ENCODE results near the gene CSH1. TPM values are rescaled to one million over a fixed set of nuclear protein-coding genes. Genes with fewer than 3 reads are reported as not detected.

CSH1 gene
- polyA plus RNA-seq, 2 of the 4 experiments (the other 2 are of a cell fraction) = not detected

DNA sequence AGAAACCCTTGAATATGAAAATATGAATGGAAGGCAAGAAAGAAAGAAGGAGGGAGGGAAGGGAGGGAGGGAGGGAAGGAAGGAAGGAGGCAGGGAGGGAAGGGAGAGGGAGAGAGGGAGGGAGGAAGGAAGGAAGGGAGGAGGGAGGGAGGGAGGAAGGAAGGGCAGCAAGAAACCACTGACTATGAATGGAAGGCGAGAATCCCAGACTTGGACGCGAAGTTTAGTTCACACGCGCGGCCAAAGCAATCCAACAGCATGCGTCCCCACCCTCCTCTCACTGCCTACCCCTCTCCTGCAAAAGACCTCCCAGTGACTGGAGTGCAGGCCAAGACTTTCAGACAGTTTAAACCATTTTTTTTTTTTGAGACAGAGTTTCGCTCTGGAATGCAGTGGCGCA is 46.0 kb downstream of the CSH1 start:
- peaks cover 8% of the 10 kb centered on the region for H3K9me3 ChIP-seq
- ChIA-PET POLR2A (no interaction called here), CTCF (interaction anchor here (9.5 to 9.6 kb wide), 2 partner anchors 9 to 16 kb away, joined by 90 to 91 read pairs; no protein-coding TSS in a partner anchor)
- TF ChIP-seq RCOR1 (IDR thresholded peaks at IDR 0.05; ENCODE audit: low read depth, low read length) = no peak
- TF ChIP-seq PHF8 (IDR thresholded peaks at IDR 0.05; ENCODE audit: borderline replicate concordance, low read depth) = no peak
- no peak for TF ChIP-seq ESRRA (IDR thresholded peaks at IDR 0.05; ENCODE audit: borderline replicate concordance, low read length)
- no peak for TF ChIP-seq TFCP2L1 (CRISPR knock-in tag; IDR thresholded peaks at IDR 0.05)
- TF ChIP-seq HEYL (CRISPR knock-in tag; IDR thresholded peaks at IDR 0.05) = no peak
- no peak for TF ChIP-seq HDAC2 (IDR thresholded peaks at IDR 0.05)
- no peak for TF ChIP-seq TP53 (CRISPR knock-in tag; IDR thresholded peaks at IDR 0.05)
- no peak for TF ChIP-seq HOXB5 (CRISPR knock-in tag; IDR thresholded peaks at IDR 0.05)
- no peak for TF ChIP-seq ZC3H11A (IDR thresholded peaks at IDR 0.05)
- TF ChIP-seq POLR2A (IDR thresholded peaks at IDR 0.05; ENCODE audit: low read length) = no peak
- no peak for TF ChIP-seq BCL3 (IDR thresholded peaks at IDR 0.05)
- TF ChIP-seq JUNB (IDR thresholded peaks at IDR 0.05) = no peak
- TF ChIP-seq, protein P1, sequence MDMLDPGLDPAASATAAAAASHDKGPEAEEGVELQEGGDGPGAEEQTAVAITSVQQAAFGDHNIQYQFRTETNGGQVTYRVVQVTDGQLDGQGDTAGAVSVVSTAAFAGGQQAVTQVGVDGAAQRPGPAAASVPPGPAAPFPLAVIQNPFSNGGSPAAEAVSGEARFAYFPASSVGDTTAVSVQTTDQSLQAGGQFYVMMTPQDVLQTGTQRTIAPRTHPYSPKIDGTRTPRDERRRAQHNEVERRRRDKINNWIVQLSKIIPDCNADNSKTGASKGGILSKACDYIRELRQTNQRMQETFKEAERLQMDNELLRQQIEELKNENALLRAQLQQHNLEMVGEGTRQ (IDR thresholded peaks at IDR 0.05) = no peak
- TF ChIP-seq RARB (CRISPR knock-in tag; IDR thresholded peaks at IDR 0.05) = no peak
- TF ChIP-seq MYC (IDR thresholded peaks at IDR 0.05; ENCODE audit: borderline replicate concordance, low read length) = no peak
- TF ChIP-seq EHMT2 (IDR thresholded peaks at IDR 0.05; ENCODE audit: low read depth) = no peak
- TF ChIP-seq, protein P2, sequence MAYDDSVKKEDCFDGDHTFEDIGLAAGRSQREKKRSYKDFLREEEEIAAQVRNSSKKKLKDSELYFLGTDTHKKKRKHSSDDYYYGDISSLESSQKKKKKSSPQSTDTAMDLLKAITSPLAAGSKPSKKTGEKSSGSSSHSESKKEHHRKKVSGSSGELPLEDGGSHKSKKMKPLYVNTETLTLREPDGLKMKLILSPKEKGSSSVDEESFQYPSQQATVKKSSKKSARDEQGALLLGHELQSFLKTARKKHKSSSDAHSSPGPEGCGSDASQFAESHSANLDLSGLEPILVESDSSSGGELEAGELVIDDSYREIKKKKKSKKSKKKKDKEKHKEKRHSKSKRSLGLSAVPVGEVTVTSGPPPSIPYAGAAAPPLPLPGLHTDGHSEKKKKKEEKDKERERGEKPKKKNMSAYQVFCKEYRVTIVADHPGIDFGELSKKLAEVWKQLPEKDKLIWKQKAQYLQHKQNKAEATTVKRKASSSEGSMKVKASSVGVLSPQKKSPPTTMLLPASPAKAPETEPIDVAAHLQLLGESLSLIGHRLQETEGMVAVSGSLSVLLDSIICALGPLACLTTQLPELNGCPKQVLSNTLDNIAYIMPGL (CRISPR knock-in tag; IDR thresholded peaks at IDR 0.05; ENCODE audit: borderline replicate concordance) = no peak
- no peak for TF ChIP-seq SMC3 (IDR thresholded peaks at IDR 0.05)
- TF ChIP-seq POLR2AphosphoS2 (conservative IDR thresholded peaks at IDR 0.05; ENCODE audit: low read length) = no peak
- DNase-seq (ENCODE audit: low read depth in 1 of 2, low spot score in 1 of 2) (no peak), FAIRE-seq (no peak), ATAC-seq (no peak)
- WGBS (ENCODE audit: missing lambda C conversion rate) = 96% methylated on average over 9 of the region's 9 CpGs
- H3K4me2 ChIP-seq = no peak overlapping the region
- H3K4me3 ChIP-seq = no peak overlapping the region
- no peak overlapping the region for H3K27ac ChIP-seq
- no peaks in the 10 kb centered on the region for H3K4me1 ChIP-seq

- Histone ChIP-seq H3K27ac (peak overlapping the region; percentile 74 to 86), H3K4me1 (no peaks in the 10 kb centered on the region), H3K9me3 (peaks cover 8% of the 10 kb centered on the region), H3K4me2 (peak overlapping the region; percentile 76), H3K4me3 (peak overlapping the region; percentile 28)
- FAIRE-seq (peak; percentile 56), ATAC-seq (peak; percentile 94 to 96), DNase-seq (ENCODE audit: low read depth in 1 of 2, low spot score in 1 of 2) (peak; percentile 99)
- ChIA-PET CTCF (interaction anchor here (0.7 to 9.6 kb wide), 31 partner anchors 9 to 848 kb away, joined by 3 to 91 read pairs (median 3); partner anchors contain the start of genes CSHL1 and GH1), POLR2A (interaction anchor here (1.4 kb wide), 1 partner anchor 296 kb away, joined by 8 read pairs; no protein-coding TSS in a partner anchor)
- 18% methylated on average over 62 of the region's 82 CpGs for WGBS (ENCODE audit: missing lambda C conversion rate)
- peak; percentile 100 for TF ChIP-seq MAX (IDR thresholded peaks at IDR 0.05)
- TF ChIP-seq REST (IDR thresholded peaks at IDR 0.05) = peak; percentile 69
- TF ChIP-seq, protein P3, sequence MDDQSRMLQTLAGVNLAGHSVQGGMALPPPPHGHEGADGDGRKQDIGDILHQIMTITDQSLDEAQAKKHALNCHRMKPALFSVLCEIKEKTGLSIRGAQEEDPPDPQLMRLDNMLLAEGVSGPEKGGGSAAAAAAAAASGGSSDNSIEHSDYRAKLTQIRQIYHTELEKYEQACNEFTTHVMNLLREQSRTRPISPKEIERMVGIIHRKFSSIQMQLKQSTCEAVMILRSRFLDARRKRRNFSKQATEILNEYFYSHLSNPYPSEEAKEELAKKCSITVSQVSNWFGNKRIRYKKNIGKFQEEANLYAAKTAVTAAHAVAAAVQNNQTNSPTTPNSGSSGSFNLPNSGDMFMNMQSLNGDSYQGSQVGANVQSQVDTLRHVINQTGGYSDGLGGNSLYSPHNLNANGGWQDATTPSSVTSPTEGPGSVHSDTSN (IDR thresholded peaks at IDR 0.05) = peak; percentile 37; the same call in 1 of the 2 replicates
- peak; percentile 82; the same call in 1 of the 2 replicates for TF ChIP-seq EHF (CRISPR knock-in tag; IDR thresholded peaks at IDR 0.05)
- TF ChIP-seq, protein P4, sequence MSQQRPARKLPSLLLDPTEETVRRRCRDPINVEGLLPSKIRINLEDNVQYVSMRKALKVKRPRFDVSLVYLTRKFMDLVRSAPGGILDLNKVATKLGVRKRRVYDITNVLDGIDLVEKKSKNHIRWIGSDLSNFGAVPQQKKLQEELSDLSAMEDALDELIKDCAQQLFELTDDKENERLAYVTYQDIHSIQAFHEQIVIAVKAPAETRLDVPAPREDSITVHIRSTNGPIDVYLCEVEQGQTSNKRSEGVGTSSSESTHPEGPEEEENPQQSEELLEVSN (IDR thresholded peaks at IDR 0.05; ENCODE audit: borderline replicate concordance, low read depth) = peak; percentile 100
- TF ChIP-seq PHF8 (IDR thresholded peaks at IDR 0.05; ENCODE audit: borderline replicate concordance, low read depth) = no peak
- peak; percentile 94 for TF ChIP-seq HOXB5 (CRISPR knock-in tag; IDR thresholded peaks at IDR 0.05)
- TF ChIP-seq TFCP2L1 (CRISPR knock-in tag; IDR thresholded peaks at IDR 0.05) = 0 out of 2 replicates have a peak, but pooled peaks have one; percentile 55
Observed at GRCh38 chr17:63848834-63849689, 47.3 kb downstream of the CSH1 start.

Data from A549 (cell line).